IMR-90 (cell line): ENCODE results near the gene SMIM7. TPM values are rescaled to one million over a fixed set of nuclear protein-coding genes. Genes with fewer than 3 reads are reported as not detected.

Experiments used
- ATAC-seq: fragments of 200-7000 bp; cut with Tn5 transposase; 2 replicates; pipeline ENCODE4 v1.9.1; 2020; ENCODE audit warnings: low read depth, mild to moderate bottlenecking, moderate library complexity
- BruUV-seq: library from RNA; stranded (reverse); fragments of 400-500 nt; replicated peaks from 2 replicates; lab custom pipeline; 2021; lab: Mats Ljungman, UMichigan
- CTCF ChIA-PET: fragments of 300-600 bp; formaldehyde crosslinking; extraction: SDS; loops from one replicate; lab custom pipeline; 2021; ENCODE audit warnings: antibody characterized with exemption; lab: Yijun Ruan, JAX
- POLR2A ChIA-PET: fragments of 300-600 bp; sonication (Branson Sonifier 250); formaldehyde crosslinking; loops from one replicate; lab custom pipeline; 2022; ENCODE audit warnings: antibody characterized with exemption; ENCODE audit not compliant: unreplicated experiment; lab: Charles Lee
- DNase-seq: peaks from one replicate; pipeline ENCODE4 v3.0.0; 2013
- H2AFZ ChIP-seq: replicated peaks from 2 replicates; pipeline ENCODE3; 2013; ENCODE audit warnings: low read length, mild to moderate bottlenecking; ENCODE audit not compliant: poor library complexity
- H2AK5ac ChIP-seq: 2 replicates; pipeline ENCODE4 v1.6.1; 2013; ENCODE audit warnings: low read depth, low read length, inconsistent platforms
- H2AK9ac ChIP-seq: replicated peaks from 2 replicates; pipeline ENCODE3; 2013; ENCODE audit warnings: mild to moderate bottlenecking, low read depth, low read length, moderate library complexity; ENCODE audit not compliant: poor library complexity
- H2BK120ac ChIP-seq: 2 replicates; pipeline ENCODE4 v1.6.1; 2013; ENCODE audit warnings: low read depth, low read length, inconsistent platforms
- H2BK15ac ChIP-seq: 3 replicates; pipeline ENCODE4 v1.6.1; 2013; ENCODE audit warnings: low read depth, low read length, inconsistent platforms
- H2BK20ac ChIP-seq: 2 replicates; pipeline ENCODE4 v1.6.1; 2013; ENCODE audit warnings: low read depth, mild to moderate bottlenecking, inconsistent platforms, low read length, moderate library complexity
- H2BK5ac ChIP-seq: 2 replicates; pipeline ENCODE4 v1.6.1; 2013; ENCODE audit warnings: mild to moderate bottlenecking, low read depth, low read length, inconsistent platforms; ENCODE audit not compliant: poor library complexity, severe bottlenecking
- H3K14ac ChIP-seq: replicated peaks from 2 replicates; pipeline ENCODE4 v1.6.1; 2013; ENCODE audit warnings: low read depth, low read length, inconsistent platforms
- H3K18ac ChIP-seq: 2 replicates; pipeline ENCODE4 v1.6.1; 2013; ENCODE audit warnings: low read depth, low read length, control low read depth
- H3K23ac ChIP-seq: 2 replicates; pipeline ENCODE4 v1.6.1; 2013; ENCODE audit warnings: low read depth, low read length, inconsistent platforms
- H3K27ac ChIP-seq: 2 replicates; pipeline ENCODE4 v1.5.1; 2013; ENCODE audit warnings: mild to moderate bottlenecking, control low read depth, low read length; ENCODE audit not compliant: insufficient read depth
- H3K27me3 ChIP-seq: 2 replicates; pipeline ENCODE4 v1.6.1; 2013; ENCODE audit warnings: low read length; ENCODE audit not compliant: control insufficient read depth, insufficient read depth
- H3K36me3 ChIP-seq: 2 replicates; pipeline ENCODE4 v1.6.1; 2013; ENCODE audit warnings: low read length, mixed read lengths; ENCODE audit not compliant: control insufficient read depth, insufficient read depth
- H3K4ac ChIP-seq: 2 replicates; pipeline ENCODE4 v1.6.1; 2013; ENCODE audit warnings: low read depth, low read length, inconsistent platforms
- H3K4me1 ChIP-seq: 2 replicates; pipeline ENCODE4 v1.6.1; 2013; ENCODE audit warnings: low read length, mixed read lengths; ENCODE audit not compliant: control insufficient read depth, insufficient read depth
- H3K4me2 ChIP-seq: 2 replicates; pipeline ENCODE4 v1.6.1; 2013; ENCODE audit warnings: low read depth, mild to moderate bottlenecking, control low read depth, low read length, moderate library complexity
- H3K4me3 ChIP-seq: 2 replicates; pipeline ENCODE4 v1.5.1; 2013; ENCODE audit warnings: low read depth, mild to moderate bottlenecking, control low read depth, low read length, moderate library complexity; ENCODE audit not compliant: insufficient read depth
- H3K56ac ChIP-seq: 2 replicates; pipeline ENCODE4 v1.6.1; 2013; ENCODE audit warnings: low read length, inconsistent platforms; ENCODE audit not compliant: insufficient read depth; ENCODE audit errors: extremely low read depth
- H3K79me1 ChIP-seq, 2 experiments: 2 replicates each; pipeline ENCODE4 v1.6.1; 2013; ENCODE audit warnings: low read length in 2 of 2, inconsistent platforms in 1 of 2, low read depth in 1 of 2
- H3K9ac ChIP-seq: 2 replicates; pipeline ENCODE4 v1.6.1; 2013; ENCODE audit warnings: low read depth, low read length, control low read depth
- H3K9me1 ChIP-seq: 2 replicates; pipeline ENCODE4 v1.6.1; 2013; ENCODE audit warnings: low read length, inconsistent platforms; ENCODE audit not compliant: insufficient read depth
- H3K9me3 ChIP-seq: 2 replicates; pipeline ENCODE4 v1.6.1; 2013; ENCODE audit warnings: low read length; ENCODE audit not compliant: control insufficient read depth, insufficient read depth
- H4K20me1 ChIP-seq: 2 replicates; pipeline ENCODE4 v1.6.1; 2013; ENCODE audit warnings: low read length, inconsistent platforms; ENCODE audit not compliant: insufficient read depth
- H4K5ac ChIP-seq: 2 replicates; pipeline ENCODE4 v1.6.1; 2013; ENCODE audit warnings: mild to moderate bottlenecking, low read depth, low read length, control low read depth
- H4K8ac ChIP-seq, 2 experiments: 2 replicates each; pipeline ENCODE4 v1.6.1; 2013; ENCODE audit warnings: low read depth in 2 of 2, low read length in 2 of 2, control low read depth in 1 of 2, inconsistent platforms in 1 of 2
- H4K91ac ChIP-seq: 2 replicates; pipeline ENCODE4 v1.6.1; 2013; ENCODE audit warnings: low read depth, low read length, inconsistent platforms; ENCODE audit not compliant: insufficient read depth
- MAZ ChIP-seq: IDR thresholded peaks from 2 replicates; pipeline ENCODE4 v1.6.1; 2012; ENCODE audit warnings: low read depth, mild to moderate bottlenecking, low read length, improper control_type of control experiment, moderate library complexity, borderline replicate concordance
- SMC3 ChIP-seq: fragments of 150-350 bp; IDR thresholded peaks from 2 replicates; pipeline ENCODE4 v1.6.1; 2016; ENCODE audit warnings: low read depth, mild to moderate bottlenecking, antibody characterized with exemption, low read length, moderate library complexity
- USF2 ChIP-seq: fragments of 150-350 bp; IDR thresholded peaks from 2 replicates; pipeline ENCODE4 v1.6.1; 2017; ENCODE audit warnings: mild to moderate bottlenecking, antibody characterized with exemption, low read length, low read depth
- WGBS, 2 experiments: methylation state at CpG; one replicate each; pipeline versions ENCODE4 v1.1.5 to v1.1.7; 2013; ENCODE audit warnings: missing lambda C conversion rate in 2 of 2; ENCODE audit not compliant: insufficient read length in 1 of 2; ENCODE audit errors: extremely low coverage in 2 of 2; 5-methylcytosine and 5-hydroxymethylcytosine counted together
- dilution Hi-C: fragments of 300-500 bp; cut with HindIII; formaldehyde crosslinking; loops from one replicate; pipeline ENCODE4 v1.14.3; 2018; ENCODE audit warnings: low sequenced_read_pairs; ENCODE audit not compliant: unreplicated experiment
- in situ Hi-C: fragments of 300-500 bp; cut with MboI; formaldehyde crosslinking; loops from 3 replicates; pipeline ENCODE4 v1.14.3; 2019; ENCODE audit warnings: low sequenced_read_pairs, inconsistent platforms, mixed read lengths
- intact Hi-C: fragments of 100-400 bp; cut with micrococcal nuclease; formaldehyde crosslinking; loops from 2 replicates; pipeline ENCODE4 v1.10.0; 2022
- polyA plus RNA-seq, 3 experiments: library from polyadenylated mRNA; depleted of rRNA; stranded (reverse); fragments of >200 nt; gene quantifications; 2 replicates each; pipeline ENCODE4 v1.2.3, GENCODE V29; 2012; ENCODE audit warnings: low replicate concordance in 1 of 3
- total RNA-seq: library from RNA; depleted of rRNA; stranded (reverse); fragments of >200 nt; gene quantifications from 2 replicates; pipeline ENCODE4 v1.2.3, GENCODE V29; 2012

The SMIM7 gene
- total and polyA plus RNA-seq, 2 of the 4 experiments (the other 2 are of a cell fraction): 55.7 to 64.8 TPM

GRCh38 chr19:16599655-16600346 lies 60.1 kb downstream of the SMIM7 start:
- DNase-seq: no peak
- CTCF ChIA-PET: no interaction called here
- H2AK9ac ChIP-seq: no peak overlapping the region

More at GRCh38 chr19:16599655-16600346, 60.1 kb downstream of the SMIM7 start:
- POLR2A ChIA-PET: no interaction called here
- H3K9ac ChIP-seq: no peak overlapping the region
- H3K23ac ChIP-seq: no peak overlapping the region
- H2AK5ac ChIP-seq: no peak overlapping the region
- no peaks in the 10 kb centered on the region for H3K27me3 ChIP-seq
- no peak overlapping the region for H3K14ac ChIP-seq
- no peak overlapping the region for H2BK15ac ChIP-seq
- BruUV-seq: no TSS peak
- no peak overlapping the region for H4K91ac ChIP-seq
- no peak overlapping the region for H3K18ac ChIP-seq
- H4K5ac ChIP-seq: no peak overlapping the region
- peaks cover 58% of the 10 kb centered on the region for H3K9me1 ChIP-seq
- in situ Hi-C loops: no loop called here
- no peak overlapping the region for H2AFZ ChIP-seq
- no peak overlapping the region for H3K4me2 ChIP-seq
- no peak overlapping the region for H3K56ac ChIP-seq
- H3K4me1 ChIP-seq: no peaks in the 10 kb centered on the region; the same call in 1 of the 2 replicates
- no peaks in the 10 kb centered on the region for H3K9me3 ChIP-seq
- H3K4me3 ChIP-seq: no peak overlapping the region
- H2BK5ac ChIP-seq: no peak overlapping the region
- TF ChIP-seq MAZ (no peak), SMC3 (no peak), USF2 (no peak)
- ATAC-seq: no peak
- H2BK20ac ChIP-seq: no peak overlapping the region
- H3K27ac ChIP-seq: no peak overlapping the region
- dilution Hi-C loops: no loop called here
- H3K4ac ChIP-seq: no peak overlapping the region
- peaks cover 30 to 96% of the 10 kb centered on the region in 2 experiments for H3K79me1 ChIP-seq
- intact Hi-C loops: no loop called here
- peaks cover 100% of the 10 kb centered on the region for H4K20me1 ChIP-seq
- no peaks in the 10 kb centered on the region for H3K36me3 ChIP-seq
- no peak overlapping the region for H2BK120ac ChIP-seq
- WGBS, 2 experiments: 44% methylated on average over 2 of the region's 6 CpGs; no CpG with 5 or more reads in 1 of the 2 experiments
- H4K8ac ChIP-seq: no peak overlapping the region
